ENCODE data around the gene VEGFB. TPM values are rescaled to one million over a fixed set of nuclear protein-coding genes. Genes with fewer than 3 reads are reported as not detected.
"Not testable (repeated sequence)": the region's sequence is repeated elsewhere in the genome, so short reads cannot be mapped to it uniquely, and the experiment has no call there.

VEGFB gene
- total RNA-seq, 1 experiment from 2014 or later, result 61.7 TPM

DNA sequence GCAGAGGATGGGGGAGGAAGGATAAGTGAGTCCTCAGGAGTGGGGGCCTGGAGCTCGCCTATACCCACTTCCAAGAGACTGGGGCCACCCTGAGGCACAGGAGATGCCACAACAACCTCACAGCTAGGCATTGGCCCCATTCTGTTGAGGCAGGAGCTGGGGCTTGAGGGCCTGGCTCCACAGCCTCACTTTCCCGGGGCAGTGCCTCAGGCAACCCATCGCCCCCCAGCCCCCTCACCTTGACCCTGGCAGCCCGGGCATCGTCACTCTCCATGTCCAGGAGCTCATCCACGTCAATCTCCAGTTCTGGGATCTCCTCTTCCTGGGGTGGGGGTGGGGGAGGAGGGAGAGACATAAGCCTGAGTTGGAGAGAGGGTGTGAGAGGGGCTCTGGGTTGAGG lies 10.6 kb downstream of the VEGFB start:
- Mint-ChIP-seq H3K4me3 (ENCODE audit: unreplicated experiment) (peak overlapping the region; percentile 97), H3K9me3 (ENCODE audit: unreplicated experiment) (no peaks in the 10 kb centered on the region), H3K27me3 (ENCODE audit: insufficient read depth, unreplicated experiment) (no peaks in the 10 kb centered on the region), H3K27ac (ENCODE audit: unreplicated experiment) (peak overlapping the region; percentile 90), H3K36me3 (ENCODE audit: insufficient read depth, unreplicated experiment) (peaks cover 68% of the 10 kb centered on the region), H3K4me1 (ENCODE audit: low read depth, unreplicated experiment) (peaks cover 26% of the 10 kb centered on the region)
- Histone ChIP-seq H3K27me3 (replicated peaks; ENCODE audit: control insufficient read depth, insufficient read depth, low read length) (no peaks in the 10 kb centered on the region), H3K4me3 (ENCODE audit: low read depth, low read length) (peak overlapping the region; percentile 90), H3K9me3 (no peaks in the 10 kb centered on the region), H3K36me3 (ENCODE audit: control insufficient read depth, insufficient read depth, low read length) (0 out of 2 replicates have a peak, but pooled peaks cover 3% of the 10 kb centered on the region), H3K4me1 (peaks cover 27% of the 10 kb centered on the region)
- ChIA-PET CTCF (interaction anchor here (0.5 to 1.1 kb wide), 7 partner anchors 12 to 1030 kb away, joined by 3 to 8 read pairs (median 5); no protein-coding TSS in a partner anchor), POLR2A (interaction anchor here (1.1 kb wide), 1 partner anchor 15 kb away, joined by 4 read pairs; the partner anchor contains the start of gene DNAJC4)
- no TSS peak for BruUV-seq (replicated peaks)
- no peak for DNase-seq
- TF ChIP-seq CTCF (IDR thresholded peaks at IDR 0.05; ENCODE audit: insufficient read depth in 1 of 2, low read depth in 1 of 2, low read length in 1 of 2, severe bottlenecking in 1 of 2, unreplicated experiment in 1 of 2), result no peak
- intact Hi-C loops (cut with micrococcal nuclease; ENCODE audit: unreplicated experiment), result no loop called here

- ChIA-PET POLR2A (interaction anchor here (0.5 to 1.1 kb wide), 2 partner anchors 15 to 612 kb away, joined by 3 to 4 read pairs; partner anchors contain the start of gene DNAJC4), CTCF (interaction anchor here (0.5 to 1.5 kb wide), 8 partner anchors 12 to 1030 kb away, joined by 3 to 8 read pairs (median 5); no protein-coding TSS in a partner anchor)
- no peak for TF ChIP-seq CTCF (IDR thresholded peaks at IDR 0.05; ENCODE audit: insufficient read depth in 1 of 2, low read depth in 1 of 2, low read length in 1 of 2, severe bottlenecking in 1 of 2, unreplicated experiment in 1 of 2)
- peaks cover 21% of the 10 kb centered on the region for H3K4me1 Mint-ChIP-seq (ENCODE audit: low read depth, unreplicated experiment)
- no peaks in the 10 kb centered on the region for H3K9me3 Mint-ChIP-seq (ENCODE audit: unreplicated experiment)
- peak overlapping the region; percentile 90 for H3K4me3 ChIP-seq (ENCODE audit: low read depth, low read length)
- H3K27me3 ChIP-seq (replicated peaks; ENCODE audit: control insufficient read depth, insufficient read depth, low read length), result no peaks in the 10 kb centered on the region
- H3K27ac Mint-ChIP-seq (ENCODE audit: unreplicated experiment), result peak overlapping the region; percentile 90
- H3K27me3 Mint-ChIP-seq (ENCODE audit: insufficient read depth, unreplicated experiment), result no peaks in the 10 kb centered on the region
- DNase-seq, result no peak
- no peaks in the 10 kb centered on the region for H3K9me3 ChIP-seq
- no TSS peak for BruUV-seq (replicated peaks)
- intact Hi-C loops (cut with micrococcal nuclease; ENCODE audit: unreplicated experiment), result no loop called here
- 0 out of 2 replicates have a peak, but pooled peaks cover 3% of the 10 kb centered on the region for H3K36me3 ChIP-seq (ENCODE audit: control insufficient read depth, insufficient read depth, low read length)
- H3K4me3 Mint-ChIP-seq (ENCODE audit: unreplicated experiment), result peak overlapping the region; percentile 97
- peaks cover 64% of the 10 kb centered on the region for H3K36me3 Mint-ChIP-seq (ENCODE audit: insufficient read depth, unreplicated experiment)
- H3K4me1 ChIP-seq, result peaks cover 28% of the 10 kb centered on the region
These were observed 11.0 kb downstream of the VEGFB start for GRCh38 chr11:64245401-64245796.

DNA sequence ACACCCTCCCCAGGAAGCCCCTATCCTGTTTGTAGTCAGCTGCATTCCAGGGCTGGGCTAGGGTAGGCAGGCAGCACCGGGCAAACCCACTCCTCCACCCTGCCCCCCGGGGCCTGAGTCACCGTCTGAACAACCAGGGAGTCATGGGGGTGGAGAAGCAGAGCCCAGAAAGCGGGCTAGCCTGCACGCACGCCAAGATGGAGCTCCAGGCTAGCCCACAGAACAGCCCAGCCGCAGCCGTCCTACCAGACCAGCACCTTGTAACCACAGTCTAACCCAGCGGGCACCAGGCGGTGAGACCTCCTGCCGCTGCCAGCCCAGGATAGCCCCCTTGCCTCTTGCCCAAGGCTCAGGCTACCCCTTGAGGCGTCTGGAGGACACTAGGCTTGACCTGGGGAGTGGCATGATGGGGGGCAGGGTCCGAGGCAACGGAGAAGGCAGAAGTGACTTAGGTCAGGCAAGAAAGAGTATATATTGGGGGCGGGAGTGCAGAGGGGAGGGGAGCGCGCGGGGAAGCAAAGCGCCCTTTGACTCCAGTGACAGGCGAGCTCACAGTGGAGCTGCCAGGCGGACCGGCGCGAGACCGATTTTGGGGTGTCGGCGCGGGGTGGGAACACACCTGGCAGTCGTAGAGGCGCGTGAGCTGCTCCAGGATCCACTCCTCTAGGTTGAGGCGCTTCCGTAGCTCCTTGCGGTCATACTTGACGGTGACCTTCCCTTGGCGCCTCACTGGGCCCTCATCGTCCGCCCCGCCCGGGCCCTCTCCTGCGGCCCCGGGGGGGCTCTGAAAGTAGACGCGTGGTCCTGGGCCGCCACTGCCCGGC lies 11.6 kb downstream of the VEGFB start:
- Histone ChIP-seq H3K9me3 (no peaks in the 10 kb centered on the region), H3K27me3 (replicated peaks; ENCODE audit: control insufficient read depth, insufficient read depth, low read length) (no peaks in the 10 kb centered on the region), H3K4me1 (peaks cover 32% of the 10 kb centered on the region), H3K4me3 (ENCODE audit: low read depth, low read length) (peak overlapping the region; percentile 90), H3K36me3 (ENCODE audit: control insufficient read depth, insufficient read depth, low read length) (0 out of 2 replicates have a peak, but pooled peaks cover 3% of the 10 kb centered on the region)
- TF ChIP-seq CTCF (IDR thresholded peaks at IDR 0.05; ENCODE audit: insufficient read depth in 1 of 2, low read depth in 1 of 2, low read length in 1 of 2, severe bottlenecking in 1 of 2, unreplicated experiment in 1 of 2), result no peak
- Mint-ChIP-seq H3K27me3 (ENCODE audit: insufficient read depth, unreplicated experiment) (no peaks in the 10 kb centered on the region), H3K4me1 (ENCODE audit: low read depth, unreplicated experiment) (peaks cover 20% of the 10 kb centered on the region), H3K4me3 (ENCODE audit: unreplicated experiment) (peak overlapping the region; percentile 97), H3K27ac (ENCODE audit: unreplicated experiment) (peak overlapping the region; percentile 90), H3K36me3 (ENCODE audit: insufficient read depth, unreplicated experiment) (peaks cover 57% of the 10 kb centered on the region), H3K9me3 (ENCODE audit: unreplicated experiment) (no peaks in the 10 kb centered on the region)
- ChIA-PET CTCF (interaction anchor here (0.5 to 1.5 kb wide), 8 partner anchors 8 to 1029 kb away, joined by 3 to 6 read pairs (median 4); partner anchors contain the start of gene NAA40), POLR2A (interaction anchor here (0.5 to 2.0 kb wide), 6 partner anchors 16 to 611 kb away, joined by 3 to 22 read pairs (median 4); partner anchors contain the start of genes DNAJC4, PRDX5, STIP1 and TRMT112)
- peak; percentile 72 to 85 for DNase-seq
- no TSS peak for BruUV-seq (replicated peaks)
- intact Hi-C loops (cut with micrococcal nuclease; ENCODE audit: unreplicated experiment), result no loop called here

GRCh38 chr11:64246621-64246870 lies 12.2 kb downstream of the VEGFB start:
- H3K27me3 Mint-ChIP-seq (ENCODE audit: insufficient read depth, unreplicated experiment); H3K9me3 Mint-ChIP-seq (ENCODE audit: unreplicated experiment); DNase-seq; H3K27me3 ChIP-seq (replicated peaks; ENCODE audit: control insufficient read depth, insufficient read depth, low read length); BruUV-seq (replicated peaks); H3K9me3 ChIP-seq; intact Hi-C loops (cut with micrococcal nuclease; ENCODE audit: unreplicated experiment); H3K36me3 ChIP-seq (ENCODE audit: control insufficient read depth, insufficient read depth, low read length): not testable (repeated sequence)
- ChIA-PET POLR2A (interaction anchor here (0.5 to 2.0 kb wide), 4 partner anchors 23 to 71 kb away, joined by 3 to 22 read pairs (median 4); partner anchors contain the start of genes PRDX5, STIP1 and TRMT112), CTCF (interaction anchor here (1.0 to 1.5 kb wide), 5 partner anchors 9 to 307 kb away, joined by 3 to 5 read pairs (median 3); partner anchors contain the start of gene NAA40)
- peak overlapping the region; percentile 90 for H3K4me3 ChIP-seq (ENCODE audit: low read depth, low read length)
- Mint-ChIP-seq H3K4me1 (ENCODE audit: low read depth, unreplicated experiment) (peaks cover 20% of the 10 kb centered on the region), H3K4me3 (ENCODE audit: unreplicated experiment) (peak overlapping the region; percentile 97), H3K36me3 (ENCODE audit: insufficient read depth, unreplicated experiment) (peaks cover 52% of the 10 kb centered on the region), H3K27ac (ENCODE audit: unreplicated experiment) (peak overlapping the region; percentile 90)
- H3K4me1 ChIP-seq, result peaks cover 32% of the 10 kb centered on the region
